Measurements from ENCODE around the gene TLE2. TPM values are rescaled to one million over a fixed set of nuclear protein-coding genes. Genes with fewer than 3 reads are reported as not detected.

Gene TLE2
- total RNA-seq, 1 experiment from 2014 or later = 3.0 TPM

DNA sequence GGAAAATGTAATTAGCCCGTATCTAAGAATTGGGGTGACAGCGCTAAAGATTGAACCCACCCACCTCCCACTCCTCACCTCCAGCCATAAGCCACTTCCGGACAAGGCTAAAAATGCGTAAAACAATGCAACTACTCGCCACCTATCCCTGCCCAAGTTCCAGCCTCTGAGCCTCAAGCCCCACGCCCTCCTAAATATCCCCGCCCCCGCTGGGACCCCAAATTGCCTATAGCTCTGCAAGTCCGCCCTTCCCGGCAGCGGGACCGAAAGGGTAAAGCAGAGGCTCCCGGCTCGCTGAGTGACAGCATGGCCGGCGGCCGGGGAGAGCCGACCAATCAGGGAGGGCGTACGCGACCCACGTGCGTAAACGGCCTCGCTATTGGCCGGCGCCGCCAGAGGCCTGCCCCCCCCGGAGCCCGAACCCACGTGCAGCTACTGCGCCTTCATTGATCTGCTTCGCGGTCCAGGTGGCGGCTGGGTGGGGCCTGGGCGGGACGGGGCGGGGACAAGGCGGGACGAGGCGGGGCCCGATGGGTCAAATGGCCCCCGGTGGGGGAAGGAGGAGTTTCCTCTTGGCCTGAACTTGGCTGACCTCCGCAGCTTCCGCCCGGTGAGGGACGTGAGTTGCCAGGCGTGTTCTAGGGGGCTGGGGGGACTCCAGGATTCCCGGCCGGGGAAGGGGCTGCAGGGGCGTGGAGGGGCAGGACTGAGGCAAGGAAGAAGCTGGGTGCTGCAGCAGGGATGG is 51.9 kb downstream of the TLE2 start, which contains the start of gene TLE6:
TLE6 (plus strand) TSS at position 564 of the 745 bp plus-strand sequence. CDS start 670 bp downstream, outside the sequence.
- no TSS peak for BruUV-seq (replicated peaks)
- Mint-ChIP-seq H3K4me1 (ENCODE audit: insufficient read depth, unreplicated experiment) (peaks cover 23% of the 10 kb centered on the region), H3K27ac (ENCODE audit: low read depth, unreplicated experiment) (no peak within 1 kb of the TSS), H3K36me3 (ENCODE audit: insufficient read depth, unreplicated experiment) (no peaks in the 10 kb centered on the region), H3K4me3 (ENCODE audit: unreplicated experiment) (peak within 1 kb of the TSS; percentile 78), H3K9me3 (ENCODE audit: unreplicated experiment) (no peaks in the 10 kb centered on the region), H3K27me3 (ENCODE audit: insufficient read depth, unreplicated experiment) (no peaks in the 10 kb centered on the region)
- intact Hi-C loops (cut with micrococcal nuclease) = loop anchor here (10.0 kb wide), 1 partner anchor 58 kb away; no protein-coding TSS in a partner anchor
- ChIA-PET CTCF (interaction anchor here (0.7 to 1.1 kb wide), 3 partner anchors 16 to 151 kb away, joined by 3 to 5 read pairs (median 3); no protein-coding TSS in a partner anchor), POLR2A (interaction anchor here (0.6 to 2.9 kb wide), 10 partner anchors 9 to 208 kb away, joined by 3 to 14 read pairs (median 4); partner anchors contain the start of genes SGTA and ZNF57)
- TF ChIP-seq, protein P1, sequence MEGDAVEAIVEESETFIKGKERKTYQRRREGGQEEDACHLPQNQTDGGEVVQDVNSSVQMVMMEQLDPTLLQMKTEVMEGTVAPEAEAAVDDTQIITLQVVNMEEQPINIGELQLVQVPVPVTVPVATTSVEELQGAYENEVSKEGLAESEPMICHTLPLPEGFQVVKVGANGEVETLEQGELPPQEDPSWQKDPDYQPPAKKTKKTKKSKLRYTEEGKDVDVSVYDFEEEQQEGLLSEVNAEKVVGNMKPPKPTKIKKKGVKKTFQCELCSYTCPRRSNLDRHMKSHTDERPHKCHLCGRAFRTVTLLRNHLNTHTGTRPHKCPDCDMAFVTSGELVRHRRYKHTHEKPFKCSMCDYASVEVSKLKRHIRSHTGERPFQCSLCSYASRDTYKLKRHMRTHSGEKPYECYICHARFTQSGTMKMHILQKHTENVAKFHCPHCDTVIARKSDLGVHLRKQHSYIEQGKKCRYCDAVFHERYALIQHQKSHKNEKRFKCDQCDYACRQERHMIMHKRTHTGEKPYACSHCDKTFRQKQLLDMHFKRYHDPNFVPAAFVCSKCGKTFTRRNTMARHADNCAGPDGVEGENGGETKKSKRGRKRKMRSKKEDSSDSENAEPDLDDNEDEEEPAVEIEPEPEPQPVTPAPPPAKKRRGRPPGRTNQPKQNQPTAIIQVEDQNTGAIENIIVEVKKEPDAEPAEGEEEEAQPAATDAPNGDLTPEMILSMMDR (IDR thresholded peaks at IDR 0.05; ENCODE audit: unreplicated experiment) = no peak
- DNase-seq (ENCODE audit: unreplicated experiment) = peak; percentile 96

DNA sequence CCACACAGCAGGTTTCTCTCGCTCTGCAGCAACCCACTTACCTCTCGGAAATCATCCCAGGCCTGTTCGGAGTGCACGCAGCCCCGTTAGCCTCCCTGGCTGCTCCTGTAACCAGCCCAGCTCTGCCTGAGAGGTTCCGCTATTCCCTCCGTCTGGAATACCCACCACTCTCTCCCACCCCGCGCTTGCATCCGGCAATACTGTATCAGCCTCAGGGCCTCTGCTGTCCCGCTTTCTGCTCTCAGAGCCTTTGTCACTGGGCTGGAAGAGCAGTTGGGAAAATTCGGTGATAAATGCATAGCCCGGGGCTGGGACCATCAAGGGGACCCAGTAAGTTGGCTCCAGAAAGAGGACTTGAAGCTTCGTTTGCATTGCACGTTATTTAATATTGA is 52.5 kb downstream of the TLE2 start:
- H3K27me3 Mint-ChIP-seq (ENCODE audit: insufficient read depth, unreplicated experiment) = no peaks in the 10 kb centered on the region
- POLR2A ChIA-PET = interaction anchor here (0.7 to 2.9 kb wide), 6 partner anchors 8 to 78 kb away, joined by 3 to 14 read pairs (median 6); partner anchors contain the start of gene ZNF57
- H3K9me3 Mint-ChIP-seq (ENCODE audit: unreplicated experiment) = no peaks in the 10 kb centered on the region
- intact Hi-C loops (cut with micrococcal nuclease) = loop anchor here (10.0 kb wide), 1 partner anchor 58 kb away; no protein-coding TSS in a partner anchor
- BruUV-seq (replicated peaks) = no TSS peak
- H3K4me1 Mint-ChIP-seq (ENCODE audit: insufficient read depth, unreplicated experiment) = peaks cover 17% of the 10 kb centered on the region
- TF ChIP-seq, protein P1 (IDR thresholded peaks at IDR 0.05; ENCODE audit: unreplicated experiment) = no peak
- CTCF ChIA-PET = interaction anchor here (0.8 to 1.3 kb wide), 6 partner anchors 14 to 152 kb away, joined by 3 to 4 read pairs (median 3); no protein-coding TSS in a partner anchor
- H3K36me3 Mint-ChIP-seq (ENCODE audit: insufficient read depth, unreplicated experiment) = no peaks in the 10 kb centered on the region
- H3K4me3 Mint-ChIP-seq (ENCODE audit: unreplicated experiment) = peak overlapping the region; percentile 78
- no peak overlapping the region for H3K27ac Mint-ChIP-seq (ENCODE audit: low read depth, unreplicated experiment)
- DNase-seq (ENCODE audit: unreplicated experiment) = no peak

DNA sequence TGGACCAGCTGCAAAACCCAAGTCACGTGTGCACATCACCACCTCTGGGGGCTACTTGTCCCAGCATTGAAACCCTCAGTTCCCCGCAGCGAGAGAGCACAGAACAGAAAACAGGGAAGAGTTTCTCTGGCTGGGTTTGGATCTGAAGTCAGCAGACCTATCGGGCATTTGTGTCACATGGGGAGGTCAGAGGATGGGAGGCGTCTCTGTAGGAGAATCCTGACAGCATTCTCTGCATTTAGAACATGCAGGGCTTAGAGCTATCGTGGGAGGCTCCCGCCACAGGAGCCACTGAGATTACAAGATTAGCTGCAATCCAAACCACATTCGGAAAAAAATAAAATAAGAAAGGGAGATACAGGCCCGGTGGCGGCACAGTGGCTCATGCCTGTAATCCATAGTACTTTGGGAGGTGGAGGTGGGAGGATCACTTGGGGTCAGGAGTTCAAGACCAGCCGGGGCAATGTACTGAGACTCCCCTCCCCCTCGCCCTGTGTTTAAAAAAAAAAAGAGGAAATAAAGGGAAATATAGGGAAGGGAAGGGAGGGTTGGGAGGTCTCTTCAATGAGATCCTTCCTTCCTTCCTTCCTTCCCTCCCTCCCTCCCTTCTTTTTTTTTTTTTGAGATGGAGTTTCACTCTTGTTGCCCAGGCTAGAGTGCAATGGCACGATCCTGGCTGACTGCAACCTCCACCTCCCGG is 54.6 kb downstream of the TLE2 start:
- H3K36me3 Mint-ChIP-seq (ENCODE audit: insufficient read depth, unreplicated experiment) = no peaks in the 10 kb centered on the region
- intact Hi-C loops (cut with micrococcal nuclease) = loop anchor here (10.0 kb wide), 1 partner anchor 60 kb away; no protein-coding TSS in a partner anchor
- no peaks in the 10 kb centered on the region for H3K9me3 Mint-ChIP-seq (ENCODE audit: unreplicated experiment)
- H3K4me3 Mint-ChIP-seq (ENCODE audit: unreplicated experiment) = no peak overlapping the region
- ChIA-PET CTCF (interaction anchor here (0.7 to 1.2 kb wide), 2 partner anchors 19 to 31 kb away, joined by 4 read pairs; no protein-coding TSS in a partner anchor), POLR2A (interaction anchor here (1.1 kb wide), 1 partner anchor 62 kb away, joined by 4 read pairs; no protein-coding TSS in a partner anchor)
- DNase-seq (ENCODE audit: unreplicated experiment) = no peak
- no peaks in the 10 kb centered on the region for H3K27me3 Mint-ChIP-seq (ENCODE audit: insufficient read depth, unreplicated experiment)
- TF ChIP-seq, protein P1 (IDR thresholded peaks at IDR 0.05; ENCODE audit: unreplicated experiment) = no peak
- peaks cover 16% of the 10 kb centered on the region for H3K4me1 Mint-ChIP-seq (ENCODE audit: insufficient read depth, unreplicated experiment)
- no TSS peak for BruUV-seq (replicated peaks)
- H3K27ac Mint-ChIP-seq (ENCODE audit: low read depth, unreplicated experiment) = no peak overlapping the region

Data from MCF 10A (cell line).